Right lobe of liver (tissue), 6 donors: ENCODE results near the gene ANKH. TPM values are rescaled to one million over a fixed set of nuclear protein-coding genes. Genes with fewer than 3 reads are reported as not detected.
A peak's percentile ranks its signal among the peaks of the same experiment; 100 is the strongest.

Source experiments
- ATAC-seq, 4 donors: fragments of 200-7000 bp; cut with Tn5 transposase; one replicate each; pipeline ENCODE4 v1.9.1; 2020; ENCODE audit warnings: mild to moderate bottlenecking in 4 of 4, moderate library complexity in 4 of 4
- DNase-seq, 3 donors: peaks; one replicate each; pipeline ENCODE4 v3.0.0-alpha.2; 2020
- H3K27ac ChIP-seq, 3 donors: fragments of 200-600 bp; one replicate each; pipeline ENCODE4 v1.8.0; 2022
- H3K27me3 ChIP-seq, 2 donors: fragments of 200-600 bp; one replicate each; pipeline ENCODE4 v1.8.0; 2022
- H3K36me3 ChIP-seq, 4 donors: fragments of 200-600 bp; sonication (generic) in 1 of 4; one replicate each; pipeline versions ENCODE4 v1.5.1 to v1.8.0; 2017 to 2022; ENCODE audit warnings: control low read depth in 1 of 4
- H3K4me1 ChIP-seq, 4 donors: fragments of 200-600 bp; sonication (generic) in 1 of 4; one replicate each; pipeline versions ENCODE4 v1.5.1 to v1.8.0; 2017 to 2022; ENCODE audit warnings: control low read depth in 1 of 4
- H3K4me3 ChIP-seq, 3 donors: fragments of 200-600 bp; one replicate each; pipeline ENCODE4 v1.8.0; 2022
- H3K9me3 ChIP-seq, 4 donors: fragments of 200-600 bp; sonication (generic) in 1 of 4; one replicate each; pipeline versions ENCODE4 v1.5.1 to v1.8.0; 2017 to 2022; ENCODE audit warnings: control low read depth in 1 of 4
- POLR2A ChIP-seq: fragments of 450-650 bp; IDR thresholded peaks from one replicate; pipeline ENCODE4 v1.6.1; 2017; ENCODE audit warnings: antibody characterized with exemption, mild to moderate bottlenecking
- WGBS: methylation state at CpG from one replicate; pipeline ENCODE4 v1.1.6; 2018; ENCODE audit warnings: low coverage, low lambda C conversion rate; ENCODE audit not compliant: insufficient coverage; ENCODE audit errors: missing lambda C conversion rate; 5-methylcytosine and 5-hydroxymethylcytosine counted together
- intact Hi-C, 2 donors: fragments of 100-400 bp; cut with DNase I; formaldehyde crosslinking; loops; one replicate each; pipeline versions ENCODE4 v1.11.2 to v1.14.1; 2022
- total RNA-seq, 6 experiments: library from RNA; depleted of rRNA in 2 of 6; stranded (reverse); fragments of >200 nt in 2 of 6; fragmentation: NEBNext Ultra II Directional in 3 of 6; extraction: Animal tissue kit (Norgen Biotek cat#: 25700) in 3 of 6; gene quantifications; one replicate each; pipeline versions ENCODE4 v1.1.0 to v1.2.4, GENCODE V29; 2016 to 2023
- TF ChIP-seq, protein P1 (sequence below), 4 donors: fragments of 200-600 bp in 3 of 4; fragments of 450-650 bp in 1 of 4; IDR thresholded peaks; one replicate each; pipeline versions ENCODE4 v1.5.1 to v1.8.0; 2016 to 2022; ENCODE audit warnings: antibody characterized with exemption in 4 of 4, mild to moderate bottlenecking in 2 of 4
- donor health status: DM: no; HTN: yes; CAD: no.
- donor health status: DM: no; HTN: no; CAD: no.
- donor health status: DM: no; HTN: no; CAD: no.
- donor health status: DM: no; HTN: yes; CAD: no.
- donor health status: DM: no; HTN: yes; CAD: no.

Gene ANKH
- total RNA-seq, 6 experiments from 2014 or later = 38.5 to 121 (median 61.9) TPM

DNA sequence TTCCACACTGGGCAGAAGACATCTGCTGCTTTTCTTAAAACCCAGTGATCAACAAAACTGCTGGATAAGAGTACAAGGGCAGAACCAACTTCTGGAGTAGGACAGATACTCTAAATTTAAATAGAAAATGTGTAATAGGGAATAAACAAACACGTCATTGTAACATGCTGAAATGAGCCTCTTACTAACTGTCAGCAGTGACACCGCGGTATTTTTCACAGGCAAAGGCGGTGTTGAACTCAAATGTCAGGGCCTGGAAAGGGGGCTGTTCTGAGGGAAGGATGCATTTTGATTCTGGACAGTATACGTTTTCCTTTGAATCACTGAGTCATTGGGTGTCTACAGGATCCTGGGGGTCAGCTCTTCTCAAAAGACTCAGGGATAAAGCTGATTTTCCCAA is 133.5 kb downstream of the ANKH start:
- 85% methylated on average over 5 of the region's 5 CpGs for WGBS
- ATAC-seq = no peak
- peaks cover 0 to 16% (median 4%) of the 10 kb centered on the region in 4 donors for H3K4me1 ChIP-seq
- no peaks in the 10 kb centered on the region for H3K9me3 ChIP-seq
- DNase-seq = no peak
- peaks cover 0 to 11% (median 0%) of the 10 kb centered on the region in 4 donors for H3K36me3 ChIP-seq
- no peak for TF ChIP-seq POLR2A
- TF ChIP-seq, protein P1, sequence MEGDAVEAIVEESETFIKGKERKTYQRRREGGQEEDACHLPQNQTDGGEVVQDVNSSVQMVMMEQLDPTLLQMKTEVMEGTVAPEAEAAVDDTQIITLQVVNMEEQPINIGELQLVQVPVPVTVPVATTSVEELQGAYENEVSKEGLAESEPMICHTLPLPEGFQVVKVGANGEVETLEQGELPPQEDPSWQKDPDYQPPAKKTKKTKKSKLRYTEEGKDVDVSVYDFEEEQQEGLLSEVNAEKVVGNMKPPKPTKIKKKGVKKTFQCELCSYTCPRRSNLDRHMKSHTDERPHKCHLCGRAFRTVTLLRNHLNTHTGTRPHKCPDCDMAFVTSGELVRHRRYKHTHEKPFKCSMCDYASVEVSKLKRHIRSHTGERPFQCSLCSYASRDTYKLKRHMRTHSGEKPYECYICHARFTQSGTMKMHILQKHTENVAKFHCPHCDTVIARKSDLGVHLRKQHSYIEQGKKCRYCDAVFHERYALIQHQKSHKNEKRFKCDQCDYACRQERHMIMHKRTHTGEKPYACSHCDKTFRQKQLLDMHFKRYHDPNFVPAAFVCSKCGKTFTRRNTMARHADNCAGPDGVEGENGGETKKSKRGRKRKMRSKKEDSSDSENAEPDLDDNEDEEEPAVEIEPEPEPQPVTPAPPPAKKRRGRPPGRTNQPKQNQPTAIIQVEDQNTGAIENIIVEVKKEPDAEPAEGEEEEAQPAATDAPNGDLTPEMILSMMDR (IDR thresholded peaks at IDR 0.05) = no peak
- no peak overlapping the region for H3K4me3 ChIP-seq
- no peak overlapping the region for H3K27ac ChIP-seq
- H3K27me3 ChIP-seq = no peaks in the 10 kb centered on the region
- intact Hi-C loops = no loop called here

- DNase-seq = no peak
- intact Hi-C loops = no loop called here
- no peak for TF ChIP-seq POLR2A
- TF ChIP-seq, protein P1 (IDR thresholded peaks at IDR 0.05) = no peak
- ATAC-seq = no peak
- H3K27me3 ChIP-seq = no peaks in the 10 kb centered on the region
- no peak overlapping the region for H3K27ac ChIP-seq
- H3K4me1 ChIP-seq = peaks cover 0 to 16% (median 4%) of the 10 kb centered on the region in 4 donors
- no peaks in the 10 kb centered on the region for H3K9me3 ChIP-seq
- H3K36me3 ChIP-seq = peaks cover 0 to 11% (median 0%) of the 10 kb centered on the region in 4 donors
- H3K4me3 ChIP-seq = no peak overlapping the region
- WGBS = 97% methylated on average over 4 of the region's 10 CpGs
Measured at GRCh38 chr5:14737291-14737690, 134.3 kb downstream of the ANKH start.

DNA sequence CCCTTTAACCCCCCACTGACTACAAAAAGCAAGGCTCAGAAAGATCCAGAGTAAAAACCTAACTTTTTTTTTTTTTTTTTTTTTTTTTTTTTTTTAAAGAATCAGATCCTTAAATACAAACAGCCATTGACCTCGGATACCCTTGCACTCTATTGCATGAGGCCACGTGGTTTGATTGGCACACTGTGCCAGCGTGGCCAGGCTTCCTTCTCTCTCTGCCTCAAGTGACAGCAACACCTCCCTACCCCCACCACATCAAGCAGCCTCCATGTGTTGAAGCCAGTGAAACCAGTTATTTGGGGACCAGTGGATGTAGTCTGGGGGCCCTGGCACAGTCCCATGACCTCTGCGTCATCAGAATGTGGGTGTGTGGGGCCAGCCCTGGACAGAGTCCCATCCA is 135.6 kb downstream of the ANKH start:
- Histone ChIP-seq H3K4me1 (peaks cover 0 to 16% (median 4%) of the 10 kb centered on the region in 4 donors), H3K4me3 (no peak overlapping the region), H3K27me3 (no peaks in the 10 kb centered on the region), H3K9me3 (no peaks in the 10 kb centered on the region), H3K27ac (peak overlapping the region in 2 of 3 donors; percentile 44 to 52), H3K36me3 (peaks cover 0 to 3% (median 0%) of the 10 kb centered on the region in 4 donors)
- TF ChIP-seq, protein P1 (IDR thresholded peaks at IDR 0.05) = no peak
- no peak for TF ChIP-seq POLR2A
- ATAC-seq (peak; percentile 90 to 97 (median 94)), DNase-seq (peak; percentile 56 to 83 (median 78))
- intact Hi-C loops = no loop called here
- 19% methylated on average over 3 of the region's 4 CpGs for WGBS

DNA sequence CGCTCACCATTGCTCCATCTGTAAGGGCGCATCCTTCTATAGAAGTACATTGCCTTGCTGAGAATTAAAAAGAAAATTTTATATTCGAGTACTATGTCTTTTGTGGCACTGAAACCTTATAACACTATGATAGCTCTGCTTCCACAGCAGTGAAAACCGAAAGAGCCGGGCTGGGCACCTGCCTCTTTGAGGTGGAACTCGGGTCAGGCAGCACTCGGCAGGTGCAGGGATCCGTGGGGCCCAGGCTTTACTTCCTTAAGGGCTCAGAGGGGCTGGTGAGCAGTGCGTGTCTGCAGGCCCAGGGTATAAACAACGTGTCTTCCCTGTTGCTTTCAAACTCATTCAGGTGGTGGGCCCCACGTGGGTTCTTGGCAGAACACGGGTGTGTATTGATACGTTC is 137.2 kb downstream of the ANKH start:
- Histone ChIP-seq H3K27ac (no peak overlapping the region), H3K9me3 (no peaks in the 10 kb centered on the region), H3K4me3 (no peak overlapping the region), H3K36me3 (no peaks in the 10 kb centered on the region), H3K4me1 (peaks cover 0 to 16% (median 4%) of the 10 kb centered on the region in 4 donors), H3K27me3 (no peaks in the 10 kb centered on the region)
- ATAC-seq (no peak), DNase-seq (no peak)
- 94% methylated on average over 11 of the region's 13 CpGs for WGBS
- TF ChIP-seq, protein P1 (IDR thresholded peaks at IDR 0.05) = no peak
- no peak for TF ChIP-seq POLR2A
- intact Hi-C loops = no loop called here

DNA sequence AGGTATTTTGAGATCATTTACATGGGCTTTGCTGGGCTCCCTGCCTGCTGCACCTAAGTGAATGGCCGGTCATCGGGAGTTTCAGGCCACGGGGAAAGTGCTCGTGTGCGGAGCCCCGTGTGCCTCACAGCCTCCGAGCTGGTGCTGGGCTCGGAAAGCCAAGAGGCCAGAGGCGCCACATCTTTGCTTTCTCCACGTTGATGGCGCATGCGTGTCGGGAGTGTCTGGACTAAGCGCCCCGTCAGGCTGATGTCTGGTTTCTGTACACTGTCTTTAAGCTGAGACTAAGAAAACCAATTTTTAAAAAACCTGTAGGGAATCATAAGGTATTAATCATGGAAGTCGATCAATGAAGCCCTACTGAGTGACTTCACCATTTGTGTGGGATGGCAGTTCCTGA is 137.9 kb downstream of the ANKH start:
- 91% methylated on average over 6 of the region's 16 CpGs for WGBS
- H3K27ac ChIP-seq = no peak overlapping the region
- H3K9me3 ChIP-seq = no peaks in the 10 kb centered on the region
- no peak overlapping the region for H3K4me3 ChIP-seq
- TF ChIP-seq, protein P1 (IDR thresholded peaks at IDR 0.05) = no peak
- TF ChIP-seq POLR2A = no peak
- intact Hi-C loops = no loop called here
- DNase-seq (no peak), ATAC-seq (no peak)
- peaks cover 0 to 20% (median 6%) of the 10 kb centered on the region in 4 donors for H3K4me1 ChIP-seq
- no peaks in the 10 kb centered on the region for H3K36me3 ChIP-seq
- H3K27me3 ChIP-seq = no peaks in the 10 kb centered on the region
